HG03060 (cell line): ENCODE data around the gene FAM83D.

Experiments
- ATAC-seq: cut with Tn5 transposase; IDR thresholded peaks from one replicate; pipeline ENCODE4 v1.9.1; 2021; ENCODE audit warnings: low read depth, moderate number of reproducible peaks; ENCODE audit not compliant: unreplicated experiment

The FAM83D gene

DNA sequence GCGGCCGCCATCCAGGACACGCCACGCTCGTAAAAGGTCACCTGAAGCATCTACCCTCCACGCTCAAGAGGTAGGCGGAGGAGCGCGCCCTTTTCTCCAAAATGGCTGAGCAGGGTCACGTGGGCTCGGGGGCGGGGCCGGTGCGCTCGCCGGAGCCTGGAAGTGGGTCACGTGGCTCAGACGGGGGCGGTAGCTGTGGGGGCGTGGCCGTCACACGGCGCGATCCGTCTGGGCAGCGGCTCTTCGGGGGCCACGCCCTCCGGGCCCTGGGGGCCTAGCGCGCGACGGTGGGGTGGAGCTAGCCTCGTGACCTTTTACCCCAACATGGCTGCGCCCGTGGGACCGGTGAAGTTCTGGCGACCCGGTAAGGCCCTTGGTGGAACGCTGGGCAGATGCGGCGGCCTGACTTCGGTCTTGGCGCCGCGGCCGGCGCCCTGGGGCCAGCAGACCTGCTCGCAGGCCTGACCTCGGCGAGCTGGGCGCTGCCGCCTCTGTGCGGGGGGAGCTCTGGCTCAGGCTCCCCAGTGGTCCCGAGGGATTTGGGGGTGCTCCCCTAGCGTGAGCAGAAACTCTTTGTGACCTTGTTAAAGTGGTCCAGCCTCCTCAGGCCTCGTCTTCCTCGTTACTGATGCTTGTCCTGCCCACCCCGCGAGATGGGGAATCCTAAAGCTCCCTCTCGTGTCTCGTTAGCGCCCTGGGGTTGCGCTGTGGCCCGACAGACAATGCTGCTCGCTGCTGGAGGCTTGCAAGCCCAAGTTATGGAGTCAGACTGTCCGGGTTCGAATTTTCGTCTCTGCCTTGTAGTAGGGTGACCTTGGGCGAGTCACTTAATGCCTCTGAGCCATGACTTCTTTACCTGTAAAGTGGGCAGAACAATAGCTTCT is 36.1 kb downstream of the FAM83D start, which contains the start of gene DHX35:
TSS of gene DHX35 (plus strand) at position 301 of the 884 bp plus-strand sequence. CDS start at position 325, 24 bp downstream.
- peak; percentile 82 for ATAC-seq

DNA sequence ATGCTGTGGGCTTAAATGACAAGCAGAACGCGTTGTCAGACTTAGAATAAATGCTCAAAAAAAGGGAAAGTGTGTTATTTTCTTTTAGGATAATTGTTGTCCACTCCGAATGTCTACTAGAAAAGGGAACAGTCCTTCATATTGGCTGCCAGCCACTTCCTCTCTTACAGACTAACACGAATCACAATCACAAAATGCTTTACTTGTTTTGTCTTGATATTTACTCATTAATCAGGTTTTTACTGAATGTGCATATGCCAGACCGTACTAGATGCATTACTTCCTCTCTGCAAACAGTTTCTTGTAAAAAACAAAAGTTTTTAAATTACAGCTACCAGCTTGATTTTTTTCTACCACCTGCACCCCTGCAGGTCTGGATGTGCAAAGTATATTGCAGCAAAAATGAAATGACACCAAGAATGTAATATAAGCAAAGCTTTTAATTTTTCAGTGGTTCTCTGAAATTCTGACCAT is 36.7 kb downstream of the FAM83D start:
- ATAC-seq = no peak

DNA sequence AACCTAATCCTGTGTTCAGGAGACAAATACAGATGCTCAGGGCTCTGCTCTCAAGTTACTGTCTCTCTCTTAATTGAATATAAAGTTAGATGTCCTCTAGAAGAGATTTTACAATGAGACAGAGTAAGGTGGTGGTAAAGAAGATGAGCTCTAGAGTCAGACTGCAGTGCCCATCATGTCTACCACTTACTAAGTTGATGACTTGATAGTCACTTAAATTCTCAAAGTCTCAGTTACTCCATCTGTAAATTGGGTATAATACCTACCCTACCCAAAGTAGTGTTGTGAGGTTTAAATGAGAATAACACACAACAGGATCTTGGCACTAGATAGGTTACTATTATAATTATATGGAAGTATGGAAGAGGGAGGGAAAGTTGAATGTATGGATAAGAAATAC is 37.5 kb downstream of the FAM83D start:
- no peak for ATAC-seq

- no peak for ATAC-seq
Measured at GRCh38 chr20:38965264-38965663, 39.0 kb downstream of the FAM83D start.

- ATAC-seq = no peak
Measured at GRCh38 chr20:38968090-38968489, 41.9 kb downstream of the FAM83D start.

- ATAC-seq = no peak
Measured at GRCh38 chr20:38969708-38970107, 43.5 kb downstream of the FAM83D start.

DNA sequence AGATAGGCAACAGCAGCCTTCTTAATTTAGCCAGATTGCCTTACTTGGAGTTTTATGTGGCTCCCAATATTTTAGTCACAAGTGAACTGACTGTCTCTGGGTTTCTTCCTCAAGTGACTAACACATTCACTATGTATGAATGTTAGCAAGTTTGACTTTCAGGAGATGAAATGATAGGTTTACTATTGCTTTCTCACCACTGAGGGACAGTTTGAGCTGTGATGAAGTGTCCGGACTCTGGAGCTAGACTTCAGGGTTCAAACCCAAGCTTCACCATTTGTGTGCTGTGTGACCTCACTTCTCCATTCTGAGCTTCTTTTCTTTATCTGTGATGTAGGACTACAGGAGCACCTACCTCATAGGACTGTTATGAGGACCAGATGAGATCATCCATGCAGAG is 44.1 kb downstream of the FAM83D start:
- no peak for ATAC-seq

- ATAC-seq = no peak
Measured at GRCh38 chr20:38973107-38973506, 46.9 kb downstream of the FAM83D start.

DNA sequence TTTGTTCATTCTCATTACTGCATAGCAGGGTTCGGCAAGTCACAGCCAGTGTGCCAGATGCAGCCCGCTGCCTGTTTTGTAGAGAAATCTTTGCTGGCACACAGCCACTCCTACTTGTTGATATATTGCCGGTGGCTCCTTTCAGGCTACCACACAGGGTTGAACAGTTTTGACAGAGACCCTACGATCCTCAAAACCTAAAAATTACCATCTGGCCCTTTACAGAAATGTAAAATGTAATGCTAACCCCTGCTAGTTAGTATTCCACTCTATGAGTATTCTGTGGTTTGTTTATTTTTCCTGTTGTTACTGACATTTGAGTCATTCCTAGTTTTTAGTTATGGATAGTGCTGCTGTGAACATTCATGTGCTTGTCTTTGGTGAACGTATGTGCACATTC is 47.4 kb downstream of the FAM83D start:
- ATAC-seq = no peak

GRCh38 chr20:38975539-38976120 is 49.4 kb downstream of the FAM83D start:
- ATAC-seq = no peak

DNA sequence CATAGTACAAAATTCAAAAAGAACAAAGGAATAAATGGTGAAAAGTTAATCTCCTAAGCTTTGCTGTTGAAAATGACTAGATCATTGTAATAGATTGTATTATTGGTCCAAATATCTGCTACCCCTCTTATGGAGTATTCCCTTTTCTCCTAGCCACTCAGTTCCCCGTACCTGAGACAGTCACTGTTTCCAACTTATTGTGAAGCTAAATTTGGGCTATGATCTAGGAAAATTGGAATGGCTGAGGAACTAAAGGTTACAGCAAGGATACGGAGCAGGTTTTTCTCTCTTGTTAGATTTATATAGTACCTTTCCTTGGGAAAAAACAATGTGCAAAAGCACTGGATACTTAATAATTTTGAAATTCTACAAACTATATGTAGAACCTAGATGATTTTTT is 53.2 kb downstream of the FAM83D start:
- ATAC-seq = no peak

GRCh38 chr20:38979842-38980241 is 53.6 kb downstream of the FAM83D start:
- no peak for ATAC-seq

GRCh38 chr20:38982291-38982690 is 56.1 kb downstream of the FAM83D start:
- no peak for ATAC-seq

GRCh38 chr20:38985060-38985459 is 58.8 kb downstream of the FAM83D start:
- ATAC-seq = no peak

GRCh38 chr20:38985603-38986170 is 59.5 kb downstream of the FAM83D start:
- ATAC-seq = no peak

DNA sequence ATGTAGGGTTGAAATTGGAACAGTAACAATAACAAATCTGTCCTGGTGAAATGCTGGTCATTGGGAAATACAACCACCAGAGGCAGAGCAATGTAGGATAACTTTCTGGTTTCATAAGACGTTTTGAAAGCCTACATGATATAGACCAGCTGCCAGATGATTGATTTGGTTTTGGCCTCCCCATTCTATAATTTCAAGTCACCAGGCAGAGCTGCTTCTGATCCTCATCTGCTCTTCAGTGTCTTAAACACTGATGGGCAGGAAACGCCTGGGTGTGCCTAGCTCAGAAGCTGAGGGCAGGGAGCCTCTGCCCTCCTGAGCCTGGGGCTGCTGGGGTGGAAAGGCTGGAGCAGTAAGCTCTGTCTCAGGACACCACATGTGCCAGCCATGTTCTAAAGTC is 60.4 kb downstream of the FAM83D start:
- ATAC-seq = no peak

DNA sequence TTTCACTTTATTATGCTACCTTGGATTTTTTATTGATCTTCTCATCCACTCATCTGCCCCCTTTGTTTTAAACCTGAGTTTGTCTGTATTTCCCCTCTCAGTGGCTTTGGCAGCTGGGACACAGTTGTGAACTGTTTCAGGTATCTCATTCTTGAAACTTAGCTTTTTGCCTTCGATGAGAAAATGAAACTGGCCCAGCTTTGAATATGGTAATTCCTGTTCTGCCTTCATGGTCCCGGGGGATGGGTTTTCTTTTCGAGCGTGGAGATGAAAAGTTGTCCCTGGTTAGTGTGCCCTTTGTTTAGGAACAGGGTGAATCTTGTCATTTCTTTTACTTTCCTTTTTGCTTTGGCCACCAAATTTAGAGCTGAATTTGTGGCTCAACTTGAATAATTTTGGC is 61.6 kb downstream of the FAM83D start:
- ATAC-seq = no peak

DNA sequence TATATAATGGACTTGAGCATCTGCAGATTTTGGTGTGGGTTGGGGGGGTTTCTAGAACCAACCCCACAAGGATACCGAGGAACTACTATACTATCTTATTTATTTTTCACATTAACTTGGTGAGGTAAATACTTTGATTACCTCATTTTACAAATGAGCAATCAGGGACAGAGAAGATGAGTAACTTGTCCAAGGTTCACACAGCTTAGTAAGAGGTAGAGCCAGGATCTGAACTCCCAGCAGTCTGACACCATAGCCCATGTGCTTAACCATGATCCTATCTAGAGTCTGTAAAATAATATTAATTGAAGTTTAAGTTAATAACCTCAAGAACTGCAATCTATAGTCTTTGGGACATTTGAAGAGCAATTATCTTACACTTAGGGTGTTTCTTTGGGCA is 64.5 kb downstream of the FAM83D start:
- no peak for ATAC-seq

GRCh38 chr20:38991814-38992704 is 65.8 kb downstream of the FAM83D start:
- ATAC-seq = no peak

GRCh38 chr20:38995536-38996044 is 69.4 kb downstream of the FAM83D start:
- ATAC-seq = no peak
